GM18517 (cell line): ENCODE measurements around the gene PERM1.

Source experiments
- ATAC-seq: cut with Tn5 transposase; IDR thresholded peaks from one replicate; pipeline ENCODE4 v1.9.1; 2021; ENCODE audit warnings: mild to moderate bottlenecking, moderate library complexity; ENCODE audit not compliant: unreplicated experiment

Gene PERM1

GRCh38 chr1:936348-937264, 45.3 kb downstream of the PERM1 start:
- ATAC-seq, result no peak

DNA sequence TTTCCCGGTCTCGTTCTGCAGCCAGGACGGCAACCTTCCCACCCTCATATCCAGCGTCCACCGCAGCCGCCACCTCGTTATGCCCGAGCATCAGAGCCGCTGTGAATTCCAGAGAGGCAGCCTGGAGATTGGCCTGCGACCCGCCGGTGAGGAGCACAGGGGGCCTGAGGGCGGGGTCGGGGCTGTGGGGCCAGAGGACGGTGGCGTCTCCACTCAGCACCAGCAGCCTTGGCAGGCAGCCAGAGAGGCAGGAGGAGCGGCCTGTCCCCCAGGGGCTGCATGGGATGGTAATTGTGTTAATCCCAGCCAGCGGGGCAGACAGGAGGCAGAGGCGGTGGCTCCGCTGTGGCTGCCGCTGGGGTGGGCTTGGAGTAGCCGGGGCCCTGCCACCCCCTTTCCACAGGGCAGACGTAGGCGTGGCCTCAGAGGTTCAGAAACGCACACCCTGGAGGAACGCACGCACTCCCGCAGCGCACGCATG, 46.1 kb downstream of the PERM1 start:
- no peak for ATAC-seq

DNA sequence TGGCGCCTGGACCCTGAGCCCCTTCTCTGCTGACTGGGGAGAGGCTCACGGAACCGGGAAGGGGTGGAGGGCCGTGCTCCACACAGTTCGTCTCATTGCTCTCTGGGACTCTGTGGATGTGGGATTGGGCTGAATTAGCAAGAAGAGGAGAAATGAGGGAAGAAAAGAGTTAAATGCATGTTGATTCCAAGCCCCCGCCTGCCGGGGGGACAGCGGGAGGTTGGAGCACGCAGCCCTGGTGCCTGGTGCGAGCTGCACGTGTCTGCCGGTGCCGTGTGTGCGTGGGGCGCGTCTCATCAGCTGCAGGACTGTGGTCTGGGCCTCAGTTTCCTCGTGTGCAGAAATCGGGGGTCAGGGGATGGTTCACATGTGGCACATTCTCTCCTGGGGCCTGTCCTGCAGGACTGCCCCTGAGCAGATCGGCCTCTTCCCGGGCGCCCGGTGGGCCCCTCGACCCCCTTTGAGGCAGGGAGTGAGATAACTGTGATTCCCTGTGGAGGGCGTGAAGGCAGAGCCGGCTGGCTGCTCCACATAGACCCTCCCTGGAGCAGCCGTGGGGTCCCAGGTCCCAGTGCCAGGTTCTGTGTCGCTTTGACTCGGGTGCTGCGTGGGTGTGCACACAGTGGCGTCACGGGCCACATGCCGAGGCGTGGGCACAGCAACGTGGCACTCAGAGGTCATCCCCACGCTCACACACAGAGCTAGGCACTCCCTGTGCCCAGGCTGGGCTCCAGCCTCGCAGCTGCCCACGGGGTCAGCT, 46.7 kb downstream of the PERM1 start:
- no peak for ATAC-seq

GRCh38 chr1:933603-933940, 48.3 kb downstream of the PERM1 start:
- no peak for ATAC-seq

DNA sequence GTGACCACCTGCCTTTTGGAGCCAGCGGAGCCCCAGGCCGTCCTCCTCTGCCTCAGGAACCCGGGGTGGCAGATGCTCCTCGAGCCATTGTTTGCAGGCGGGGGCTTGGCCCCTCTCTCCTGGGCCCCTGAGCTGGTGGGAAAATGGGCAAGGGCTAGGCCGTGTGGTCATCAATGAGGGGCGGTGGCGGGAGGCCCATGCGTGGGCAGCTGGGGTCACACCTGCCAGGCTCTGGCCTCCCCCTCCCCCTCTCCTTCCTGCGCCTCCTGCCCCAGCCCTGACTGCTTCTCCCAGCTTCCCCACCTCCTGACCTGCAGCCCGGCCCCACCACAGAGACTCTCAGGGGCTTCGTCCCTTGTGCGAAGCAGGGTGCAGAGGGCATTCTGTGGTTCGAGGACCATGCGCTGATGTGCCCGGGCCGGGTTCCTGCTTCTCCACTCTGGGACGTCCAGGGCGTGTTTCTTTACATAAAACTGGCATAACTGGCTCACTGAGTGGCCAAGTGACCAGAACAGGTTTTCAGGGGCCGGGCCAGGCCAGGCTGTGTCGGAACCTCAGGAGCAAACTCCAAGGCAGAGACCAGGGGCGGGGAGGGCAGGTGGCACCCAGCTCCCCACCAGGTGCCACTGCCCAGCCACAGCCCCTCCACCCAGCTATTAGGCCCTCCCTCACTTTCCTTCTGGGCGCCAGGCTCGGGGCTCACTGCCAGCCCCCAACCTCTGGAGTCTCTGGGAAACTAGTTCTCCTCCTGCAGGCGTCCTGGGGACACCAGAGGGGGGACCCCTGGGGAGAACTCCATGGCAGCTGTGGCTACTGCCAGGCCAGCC, 48.9 kb downstream of the PERM1 start:
- no peak for ATAC-seq

GRCh38 chr1:932173-932510, 49.8 kb downstream of the PERM1 start:
- ATAC-seq, result no peak

- no peak for ATAC-seq
Measured at GRCh38 chr1:931380-932172, 50.3 kb downstream of the PERM1 start.

GRCh38 chr1:930633-931138, 51.2 kb downstream of the PERM1 start:
- no peak for ATAC-seq

GRCh38 chr1:929712-930632, 51.9 kb downstream of the PERM1 start:
- no peak for ATAC-seq

- ATAC-seq, result no peak
Measured at GRCh38 chr1:928825-929661, 52.9 kb downstream of the PERM1 start.

- ATAC-seq, result no peak
Measured at GRCh38 chr1:927748-928147, 54.1 kb downstream of the PERM1 start.

GRCh38 chr1:927234-927633, 54.7 kb downstream of the PERM1 start:
- ATAC-seq, result no peak

DNA sequence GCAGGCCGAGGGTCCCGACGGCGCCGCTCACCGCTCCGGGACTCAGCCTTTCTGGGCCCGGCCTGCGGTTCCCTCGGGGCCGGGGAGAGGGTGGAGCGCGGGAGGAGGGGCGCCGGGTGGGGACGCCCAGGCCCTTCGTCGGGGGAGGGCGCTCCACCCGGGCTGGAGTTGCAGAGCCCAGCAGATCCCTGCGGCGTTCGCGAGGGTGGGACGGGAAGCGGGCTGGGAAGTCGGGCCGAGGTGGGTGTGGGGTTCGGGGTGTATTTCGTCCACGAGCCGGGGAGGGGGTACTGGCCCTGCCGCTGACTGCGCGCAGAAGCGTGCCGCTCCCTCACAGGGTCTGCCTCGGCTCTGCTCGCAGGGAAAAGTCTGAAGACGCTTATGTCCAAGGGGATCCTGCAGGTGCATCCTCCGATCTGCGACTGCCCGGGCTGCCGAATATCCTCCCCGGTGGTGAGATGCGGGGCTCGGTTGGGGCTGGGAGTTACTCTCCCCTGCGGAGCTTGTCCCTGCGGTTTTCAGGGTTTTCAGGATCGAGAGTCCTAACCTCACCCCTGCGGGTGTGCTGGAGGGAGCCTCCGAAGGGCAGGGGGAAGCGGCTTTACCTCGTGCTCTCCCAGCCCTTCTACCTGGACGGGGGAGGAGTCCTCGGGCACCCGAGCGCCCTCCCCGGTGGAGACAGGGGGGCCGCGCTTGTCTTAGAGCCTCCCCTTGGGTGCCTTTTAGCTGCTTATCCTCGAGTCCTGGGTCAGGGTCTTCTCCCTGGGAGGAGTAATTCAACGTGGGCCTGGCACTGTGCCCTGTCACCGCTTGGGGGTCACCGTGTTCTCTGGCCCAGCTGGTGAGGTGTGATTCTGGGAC, 56.1 kb downstream of the PERM1 start:
- ATAC-seq, result no peak
